Measurements from ENCODE around the gene TNS1. TPM values are rescaled to one million over a fixed set of nuclear protein-coding genes. Genes with fewer than 3 reads are reported as not detected.
A peak's percentile ranks its signal among the peaks of the same experiment; 100 is the strongest.
"Not testable (repeated sequence)": the region's sequence is repeated elsewhere in the genome, so short reads cannot be mapped to it uniquely, and the experiment has no call there.

Gene TNS1
- polyA plus RNA-seq, 4 donors = 56.1 to 65.8 (median 61.6) TPM

- DNase-seq (ENCODE audit: low read depth in 4 of 4, low spot score in 3 of 4) = no peak
These were observed 177.1 kb downstream of the TNS1 start for GRCh38 chr2:217825469-217826235.

- no peak for DNase-seq (ENCODE audit: low read depth in 4 of 4, low spot score in 3 of 4)
These were observed 178.6 kb downstream of the TNS1 start for GRCh38 chr2:217824223-217824622.

GRCh38 chr2:217823626-217824025 is 179.2 kb downstream of the TNS1 start:
- no peak for DNase-seq (ENCODE audit: low read depth in 4 of 4, low spot score in 3 of 4)

GRCh38 chr2:217822296-217823252 is 180.2 kb downstream of the TNS1 start:
- no peak for DNase-seq (ENCODE audit: low read depth in 4 of 4, low spot score in 3 of 4)

GRCh38 chr2:217821536-217822147 is 181.2 kb downstream of the TNS1 start:
- no peak for DNase-seq (ENCODE audit: low read depth in 4 of 4, low spot score in 3 of 4)

- DNase-seq (ENCODE audit: low read depth in 4 of 4, low spot score in 3 of 4) = no peak
These were observed 181.9 kb downstream of the TNS1 start for GRCh38 chr2:217820904-217821303.

- no peak for DNase-seq (ENCODE audit: low read depth in 4 of 4, low spot score in 3 of 4)
These were observed 182.5 kb downstream of the TNS1 start for GRCh38 chr2:217820091-217820819.

- no peak for DNase-seq (ENCODE audit: low read depth in 4 of 4, low spot score in 3 of 4)
These were observed 184.4 kb downstream of the TNS1 start for GRCh38 chr2:217818293-217818850.

- DNase-seq (ENCODE audit: low read depth in 4 of 4, low spot score in 3 of 4) = no peak
These were observed 185.1 kb downstream of the TNS1 start for GRCh38 chr2:217817466-217818292.

- DNase-seq (ENCODE audit: low read depth in 4 of 4, low spot score in 3 of 4) = peak; percentile 43 to 73 (median 62)
These were observed 186.4 kb downstream of the TNS1 start for GRCh38 chr2:217816396-217816869.

GRCh38 chr2:217813828-217814227 is 189.0 kb downstream of the TNS1 start:
- DNase-seq (ENCODE audit: low read depth in 4 of 4, low spot score in 3 of 4) = no peak

GRCh38 chr2:217812170-217812569 is 190.6 kb downstream of the TNS1 start:
- DNase-seq (ENCODE audit: low read depth in 4 of 4, low spot score in 3 of 4) = no peak

- DNase-seq (ENCODE audit: low read depth in 4 of 4, low spot score in 3 of 4) = no peak
These were observed 192.5 kb downstream of the TNS1 start for GRCh38 chr2:217810260-217810659.

GRCh38 chr2:217809736-217810135 is 193.1 kb downstream of the TNS1 start:
- DNase-seq (ENCODE audit: low read depth in 4 of 4, low spot score in 3 of 4) = no peak

GRCh38 chr2:217808967-217809366 is 193.8 kb downstream of the TNS1 start:
- not testable (repeated sequence) for DNase-seq (ENCODE audit: low read depth in 4 of 4, low spot score in 3 of 4)

GRCh38 chr2:217808326-217808725 is 194.5 kb downstream of the TNS1 start:
- DNase-seq (ENCODE audit: low read depth in 4 of 4, low spot score in 3 of 4) = no peak

- no peak for DNase-seq (ENCODE audit: low read depth in 4 of 4, low spot score in 3 of 4)
These were observed 195.0 kb downstream of the TNS1 start for GRCh38 chr2:217807753-217808152.

GRCh38 chr2:217807025-217807424 is 195.8 kb downstream of the TNS1 start:
- no peak for DNase-seq (ENCODE audit: low read depth in 4 of 4, low spot score in 3 of 4)

GRCh38 chr2:217806482-217806765 is 196.4 kb downstream of the TNS1 start:
- no peak for DNase-seq (ENCODE audit: low read depth in 4 of 4, low spot score in 3 of 4)
